Stomach smooth muscle (tissue), 2 donors: Measurements from ENCODE around the gene SLFN13.
A peak's percentile ranks its signal among the peaks of the same experiment; 100 is the strongest.

ENCODE experiments used
- H3K27ac ChIP-seq: one replicate; pipeline ENCODE4 v1.7.0; 2013; ENCODE audit warnings: mild to moderate bottlenecking, low read length, inconsistent platforms
- H3K27me3 ChIP-seq, 2 donors: one replicate each; pipeline ENCODE4 v1.7.0; 2013; ENCODE audit warnings: low read length in 2 of 2; ENCODE audit not compliant: insufficient read depth in 2 of 2, control insufficient read depth in 1 of 2
- H3K36me3 ChIP-seq, 2 donors: one replicate each; pipeline ENCODE4 v1.7.0; 2013; ENCODE audit warnings: low read length in 2 of 2; ENCODE audit not compliant: control insufficient read depth in 2 of 2, insufficient read depth in 2 of 2
- H3K4me1 ChIP-seq: one replicate; pipeline ENCODE4 v1.7.0; 2013; ENCODE audit warnings: low read length; ENCODE audit not compliant: control insufficient read depth, insufficient read depth
- H3K4me3 ChIP-seq, 2 donors: one replicate each; pipeline ENCODE4 v1.7.0; 2013; ENCODE audit warnings: low read length in 2 of 2
- H3K9ac ChIP-seq, 2 donors: one replicate each; pipeline ENCODE4 v1.7.0; 2013; ENCODE audit warnings: low read length in 2 of 2, mild to moderate bottlenecking in 1 of 2
- H3K9me3 ChIP-seq, 2 donors: one replicate each; pipeline ENCODE4 v1.7.0; 2013; ENCODE audit warnings: low read length in 2 of 2; ENCODE audit not compliant: control insufficient read depth in 2 of 2
- donor health status: healthy.
- donor health status: Pancreatic carcinoma.

The SLFN13 gene, protein sequence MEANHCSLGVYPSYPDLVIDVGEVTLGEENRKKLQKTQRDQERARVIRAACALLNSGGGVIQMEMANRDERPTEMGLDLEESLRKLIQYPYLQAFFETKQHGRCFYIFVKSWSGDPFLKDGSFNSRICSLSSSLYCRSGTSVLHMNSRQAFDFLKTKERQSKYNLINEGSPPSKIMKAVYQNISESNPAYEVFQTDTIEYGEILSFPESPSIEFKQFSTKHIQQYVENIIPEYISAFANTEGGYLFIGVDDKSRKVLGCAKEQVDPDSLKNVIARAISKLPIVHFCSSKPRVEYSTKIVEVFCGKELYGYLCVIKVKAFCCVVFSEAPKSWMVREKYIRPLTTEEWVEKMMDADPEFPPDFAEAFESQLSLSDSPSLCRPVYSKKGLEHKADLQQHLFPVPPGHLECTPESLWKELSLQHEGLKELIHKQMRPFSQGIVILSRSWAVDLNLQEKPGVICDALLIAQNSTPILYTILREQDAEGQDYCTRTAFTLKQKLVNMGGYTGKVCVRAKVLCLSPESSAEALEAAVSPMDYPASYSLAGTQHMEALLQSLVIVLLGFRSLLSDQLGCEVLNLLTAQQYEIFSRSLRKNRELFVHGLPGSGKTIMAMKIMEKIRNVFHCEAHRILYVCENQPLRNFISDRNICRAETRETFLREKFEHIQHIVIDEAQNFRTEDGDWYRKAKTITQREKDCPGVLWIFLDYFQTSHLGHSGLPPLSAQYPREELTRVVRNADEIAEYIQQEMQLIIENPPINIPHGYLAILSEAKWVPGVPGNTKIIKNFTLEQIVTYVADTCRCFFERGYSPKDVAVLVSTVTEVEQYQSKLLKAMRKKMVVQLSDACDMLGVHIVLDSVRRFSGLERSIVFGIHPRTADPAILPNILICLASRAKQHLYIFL

DNA sequence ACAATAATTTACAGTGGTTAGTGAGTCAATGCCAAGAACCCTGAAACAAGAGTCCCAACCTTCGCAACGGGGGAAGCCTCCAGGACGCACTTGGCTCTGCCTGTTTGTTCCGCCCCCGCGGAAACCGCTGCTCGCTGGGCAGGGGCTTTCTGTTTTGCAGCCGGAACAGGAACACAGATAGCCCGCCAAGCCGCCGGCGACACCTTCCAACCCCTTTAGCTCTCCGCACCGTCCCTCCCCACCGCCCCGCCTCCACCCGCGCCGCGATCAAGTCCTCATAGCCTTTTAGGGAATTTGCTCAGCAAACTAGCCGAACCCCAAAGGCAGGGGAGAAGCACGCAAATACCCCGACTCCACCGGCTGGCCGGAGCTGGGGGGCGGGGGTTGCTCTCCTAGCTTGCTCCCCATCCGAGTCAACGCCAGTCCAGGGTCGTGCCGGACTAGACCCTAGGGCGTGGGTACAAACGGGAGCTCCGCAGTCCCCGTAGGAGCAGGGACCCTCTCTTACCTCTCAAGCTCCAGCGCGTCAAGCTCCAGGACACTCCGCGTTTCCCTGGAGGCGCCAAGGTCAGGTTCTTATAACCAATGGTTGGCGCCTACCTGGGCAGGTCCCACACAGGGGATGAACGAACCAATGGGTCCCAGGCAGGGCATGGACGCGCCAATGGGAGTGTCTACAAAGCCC, at the start of gene SLFN13:
Gene SLFN13 (minus strand): TSS at position 553 of the 685 bp plus-strand sequence. CDS start 3,086 bp downstream, outside the sequence.
- H3K4me3 ChIP-seq, result peak within 1 kb of the TSS; percentile 26 to 70
- H3K4me1 ChIP-seq, result peaks cover 9% of the 10 kb centered on the region
- no peak within 1 kb of the TSS for H3K27ac ChIP-seq
- H3K9me3 ChIP-seq, result no peaks in the 10 kb centered on the region
- H3K36me3 ChIP-seq, result no peaks in the 10 kb centered on the region
- H3K9ac ChIP-seq, result peak within 1 kb of the TSS in 1 of 2 donors; percentile 40
- H3K27me3 ChIP-seq, result peaks cover 24 to 34% of the 10 kb centered on the region in 2 donors

DNA sequence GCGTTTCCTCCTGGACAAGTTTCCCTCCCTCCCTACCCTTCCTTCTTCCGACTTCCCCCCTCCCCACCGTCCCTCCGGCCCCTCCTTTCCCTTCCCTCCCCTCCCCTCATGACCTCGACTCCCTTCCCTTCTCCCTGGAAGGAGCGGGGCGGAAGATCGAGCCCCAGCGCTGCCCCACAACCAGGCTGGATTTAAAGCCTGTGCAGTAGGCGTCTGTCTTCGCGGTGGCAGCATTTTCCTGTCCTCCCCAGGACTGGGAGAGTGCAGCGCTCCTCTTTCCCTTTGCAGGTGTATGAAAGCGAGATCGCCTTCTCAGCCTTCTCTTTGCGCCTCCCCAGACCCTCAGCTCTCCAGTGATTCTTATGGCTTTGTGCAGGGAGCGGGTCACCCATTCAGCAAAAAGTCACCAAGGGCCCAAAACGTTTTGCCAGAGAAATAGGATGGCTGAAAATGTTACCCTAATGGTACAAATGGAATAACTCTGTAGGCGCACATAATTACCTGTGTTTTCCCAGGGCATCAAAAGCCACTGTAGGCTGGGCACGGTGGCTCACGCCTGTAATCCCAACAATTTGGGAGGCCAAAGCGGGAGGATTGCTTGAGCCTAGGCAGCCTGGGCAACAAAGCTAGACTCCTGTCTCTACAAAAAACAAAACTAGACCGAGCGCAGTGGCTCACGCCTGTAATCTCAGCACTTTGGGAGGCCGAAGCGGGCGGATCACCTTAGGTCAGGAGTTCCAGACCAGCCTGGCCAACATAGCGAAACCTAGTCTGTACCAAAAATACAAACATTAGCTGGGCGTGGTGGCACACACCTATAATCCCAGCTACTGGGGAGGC, 48.1 kb upstream of the SLFN13 start:
- Histone ChIP-seq H3K4me3 (no peak overlapping the region), H3K4me1 (no peaks in the 10 kb centered on the region), H3K27ac (no peak overlapping the region), H3K9ac (no peak overlapping the region), H3K9me3 (no peaks in the 10 kb centered on the region), H3K36me3 (no peaks in the 10 kb centered on the region), H3K27me3 (peaks cover 52 to 71% of the 10 kb centered on the region in 2 donors)

DNA sequence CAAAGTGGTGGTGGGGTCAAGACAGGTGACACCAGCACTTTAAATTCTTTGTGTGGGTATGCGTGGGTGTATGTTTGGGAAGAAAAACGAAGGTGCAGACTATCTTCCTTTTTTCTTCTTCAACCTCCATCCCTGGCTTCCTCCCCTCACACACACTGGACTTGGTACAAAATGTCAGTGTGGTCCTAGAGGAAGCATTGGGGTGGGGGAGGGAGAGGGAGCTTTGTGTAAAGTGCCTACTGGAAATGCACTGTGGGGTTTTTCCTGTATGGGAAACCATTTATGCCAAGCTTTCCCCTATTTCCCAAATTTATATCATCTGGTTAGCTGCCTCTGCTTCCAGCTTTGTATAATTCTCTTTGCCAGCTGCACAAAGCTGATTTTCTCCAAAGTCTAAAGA, 44.5 kb upstream of the SLFN13 start:
- H3K27me3 ChIP-seq, result peaks cover 67 to 84% of the 10 kb centered on the region in 2 donors
- no peak overlapping the region for H3K4me3 ChIP-seq
- H3K27ac ChIP-seq, result no peak overlapping the region
- peaks cover 2% of the 10 kb centered on the region for H3K4me1 ChIP-seq
- no peak overlapping the region for H3K9ac ChIP-seq
- no peaks in the 10 kb centered on the region for H3K9me3 ChIP-seq
- H3K36me3 ChIP-seq, result no peaks in the 10 kb centered on the region

DNA sequence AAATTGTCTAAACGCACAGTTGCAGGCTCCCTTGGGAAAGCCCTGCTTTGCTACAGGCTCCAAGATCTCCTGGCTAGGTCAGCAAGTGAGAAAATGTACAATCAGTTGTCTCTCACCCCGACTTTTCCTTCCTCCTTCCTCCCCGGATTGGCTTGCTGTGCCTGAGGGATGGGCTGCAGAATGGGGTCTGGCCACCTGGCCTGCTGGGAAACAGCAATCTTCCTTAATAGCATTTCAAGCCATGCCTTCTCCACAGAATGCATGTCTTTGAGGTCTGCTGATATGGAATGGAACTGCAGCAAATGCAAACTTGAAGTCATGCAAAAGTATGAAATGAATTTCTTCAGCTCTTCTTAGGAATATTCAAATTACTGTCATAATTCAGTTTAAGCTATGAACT, 42.9 kb upstream of the SLFN13 start:
- Histone ChIP-seq H3K9ac (no peak overlapping the region), H3K27ac (no peak overlapping the region), H3K36me3 (no peaks in the 10 kb centered on the region), H3K4me1 (peaks cover 13% of the 10 kb centered on the region), H3K4me3 (no peak overlapping the region), H3K9me3 (no peaks in the 10 kb centered on the region), H3K27me3 (peaks cover 75 to 84% of the 10 kb centered on the region in 2 donors)

DNA sequence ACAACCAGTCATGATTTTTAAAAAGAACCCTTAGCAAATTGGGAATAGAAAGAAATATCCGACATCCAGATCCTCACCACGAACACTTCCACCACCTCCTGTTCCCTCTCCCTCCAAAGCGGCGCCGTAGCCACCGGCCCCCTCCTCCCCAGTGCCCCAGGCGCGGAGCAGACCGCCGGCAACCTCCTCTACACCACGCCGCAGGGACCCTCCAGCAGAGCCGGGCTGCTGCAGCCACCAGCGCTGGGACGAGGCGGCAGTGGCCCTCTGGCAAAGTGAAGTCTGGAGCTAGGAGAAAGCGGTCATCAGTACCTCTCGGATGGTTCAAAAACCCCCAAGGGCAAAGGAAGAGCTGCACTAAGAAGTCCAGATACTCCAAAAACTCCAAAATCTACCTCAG, 41.4 kb upstream of the SLFN13 start:
- H3K9ac ChIP-seq, result no peak overlapping the region
- H3K27ac ChIP-seq, result no peak overlapping the region
- H3K27me3 ChIP-seq, result peaks cover 70 to 77% of the 10 kb centered on the region in 2 donors
- no peaks in the 10 kb centered on the region for H3K36me3 ChIP-seq
- no peaks in the 10 kb centered on the region for H3K9me3 ChIP-seq
- H3K4me3 ChIP-seq, result no peak overlapping the region
- peaks cover 13% of the 10 kb centered on the region for H3K4me1 ChIP-seq

DNA sequence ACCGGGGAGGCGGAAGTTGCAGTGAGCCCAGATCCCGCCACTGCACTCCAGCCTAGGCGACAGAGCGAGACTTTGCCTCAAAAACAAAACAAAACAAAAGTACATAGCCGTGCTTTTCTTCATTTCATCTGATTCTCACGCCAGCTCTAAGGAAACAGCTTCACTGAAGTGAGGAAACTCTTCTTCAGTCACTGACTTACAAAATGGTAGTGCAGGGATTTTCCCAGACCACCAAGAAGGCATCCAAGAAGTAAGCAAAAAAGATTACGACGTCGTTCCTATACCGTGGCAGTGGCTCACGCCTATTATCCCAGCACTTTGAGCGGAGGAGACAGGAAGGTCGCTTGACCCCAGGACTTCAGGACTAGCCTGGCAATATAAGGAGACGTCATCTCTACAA, 40.4 kb upstream of the SLFN13 start:
- Histone ChIP-seq H3K9me3 (no peaks in the 10 kb centered on the region), H3K36me3 (no peaks in the 10 kb centered on the region), H3K27me3 (peaks cover 65 to 72% of the 10 kb centered on the region in 2 donors), H3K9ac (no peak overlapping the region), H3K4me1 (peaks cover 13% of the 10 kb centered on the region), H3K27ac (no peak overlapping the region), H3K4me3 (no peak overlapping the region)

DNA sequence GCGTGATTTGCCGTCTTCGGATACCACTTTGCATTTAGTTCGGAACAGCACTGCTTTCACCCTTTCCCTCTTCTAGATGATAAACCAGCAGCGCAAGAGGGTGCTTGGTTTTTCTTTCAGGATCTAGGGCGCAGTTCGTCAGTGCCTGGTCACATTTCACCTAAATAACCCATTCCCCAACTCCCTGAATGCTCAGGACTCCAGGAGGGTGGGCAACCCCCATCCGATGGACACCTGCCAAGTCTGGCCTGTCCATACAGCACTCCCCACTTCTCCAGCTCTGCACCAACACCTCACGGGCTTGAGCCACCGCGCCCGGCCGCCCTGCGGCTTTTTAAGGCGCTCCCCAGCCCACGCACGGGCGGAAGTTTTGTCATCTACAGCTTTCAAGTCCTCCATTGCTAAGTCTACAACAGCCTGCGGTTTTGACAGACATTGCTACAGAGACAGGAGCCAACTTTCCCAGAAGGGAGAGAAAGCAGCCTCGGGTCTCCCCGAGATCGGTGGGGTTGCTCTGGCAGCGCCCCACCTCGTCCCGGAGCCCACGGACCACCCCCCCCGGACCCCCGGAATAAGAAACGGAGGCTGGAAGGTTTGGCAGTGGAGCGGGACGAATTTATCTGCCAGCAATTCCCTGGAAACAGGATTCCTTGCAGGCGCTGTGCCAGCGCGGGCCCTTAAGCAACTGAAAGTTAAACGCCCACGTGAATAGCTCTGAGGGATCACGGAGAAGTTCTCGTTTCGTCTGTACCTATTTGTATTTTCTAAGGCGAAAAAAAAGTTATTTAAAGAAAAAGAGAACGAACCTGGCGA, 38.6 kb upstream of the SLFN13 start:
- Histone ChIP-seq H3K27me3 (peaks cover 57 to 64% of the 10 kb centered on the region in 2 donors), H3K9ac (peak overlapping the region in 1 of 2 donors; percentile 50), H3K4me3 (peak overlapping the region; percentile 68 to 71), H3K36me3 (no peaks in the 10 kb centered on the region), H3K27ac (no peak overlapping the region), H3K9me3 (no peaks in the 10 kb centered on the region), H3K4me1 (peaks cover 13% of the 10 kb centered on the region)

DNA sequence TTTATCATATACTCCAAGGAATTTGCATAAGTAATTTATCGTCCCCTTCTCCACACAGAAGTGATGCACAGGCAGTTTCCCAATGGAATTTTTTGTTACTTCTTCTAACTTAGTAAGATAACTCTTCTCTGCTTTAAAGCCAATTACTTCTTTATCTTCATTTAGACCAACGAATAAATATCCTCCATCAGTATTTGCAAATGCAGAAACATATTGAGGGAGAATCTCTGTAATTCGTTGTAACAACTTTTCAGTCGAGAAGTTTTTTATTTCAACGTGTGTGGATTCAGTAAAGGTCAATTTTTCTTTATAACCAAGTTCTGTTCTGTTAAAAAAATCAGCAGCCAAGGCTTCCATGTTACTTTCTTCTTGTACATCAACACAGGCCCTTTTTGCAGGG, 30.7 kb upstream of the SLFN13 start:
- H3K9ac ChIP-seq, result no peak overlapping the region
- no peaks in the 10 kb centered on the region for H3K36me3 ChIP-seq
- peaks cover 2% of the 10 kb centered on the region in 2 donors for H3K27me3 ChIP-seq
- no peaks in the 10 kb centered on the region for H3K9me3 ChIP-seq
- H3K4me3 ChIP-seq, result no peak overlapping the region
- H3K27ac ChIP-seq, result no peak overlapping the region
- H3K4me1 ChIP-seq, result no peaks in the 10 kb centered on the region

DNA sequence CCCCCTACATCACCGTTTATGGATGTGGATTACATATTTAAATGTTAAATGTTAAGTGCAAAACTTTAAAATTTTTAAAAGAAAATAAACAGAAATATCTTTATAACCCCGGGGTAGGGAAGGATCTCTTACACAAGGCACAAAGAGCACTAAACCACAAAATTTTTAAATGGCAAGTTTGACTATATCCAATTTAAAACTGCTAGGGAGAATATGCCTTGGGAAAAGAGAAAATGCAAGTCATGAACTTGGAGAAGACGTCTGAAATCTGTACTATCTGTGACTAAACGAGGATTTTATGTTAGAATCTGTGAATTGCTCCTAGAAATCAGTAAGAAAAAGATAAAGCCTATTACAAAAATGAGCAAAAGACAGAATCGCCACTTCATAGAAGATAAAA, 28.7 kb upstream of the SLFN13 start:
- peaks cover 0 to 1% of the 10 kb centered on the region in 2 donors for H3K27me3 ChIP-seq
- no peak overlapping the region for H3K9ac ChIP-seq
- H3K27ac ChIP-seq, result no peak overlapping the region
- no peaks in the 10 kb centered on the region for H3K36me3 ChIP-seq
- H3K4me1 ChIP-seq, result no peaks in the 10 kb centered on the region
- H3K9me3 ChIP-seq, result no peaks in the 10 kb centered on the region
- H3K4me3 ChIP-seq, result no peak overlapping the region
